Activated naive CD4-positive, alpha-beta T cell treated with anti-CD3 and anti-CD28 coated beads, Interleukin-2, amount 50 U/mL, for 16 hours (primary cell): Measurements from ENCODE around the gene MAMLD1.
"Not testable (repeated sequence)": the region's sequence is repeated elsewhere in the genome, so short reads cannot be mapped to it uniquely, and the experiment has no call there.

Source experiments
- DNase-seq: peaks from one replicate; pipeline ENCODE4 v3.0.0-alpha.2; 2020

Gene MAMLD1

DNA sequence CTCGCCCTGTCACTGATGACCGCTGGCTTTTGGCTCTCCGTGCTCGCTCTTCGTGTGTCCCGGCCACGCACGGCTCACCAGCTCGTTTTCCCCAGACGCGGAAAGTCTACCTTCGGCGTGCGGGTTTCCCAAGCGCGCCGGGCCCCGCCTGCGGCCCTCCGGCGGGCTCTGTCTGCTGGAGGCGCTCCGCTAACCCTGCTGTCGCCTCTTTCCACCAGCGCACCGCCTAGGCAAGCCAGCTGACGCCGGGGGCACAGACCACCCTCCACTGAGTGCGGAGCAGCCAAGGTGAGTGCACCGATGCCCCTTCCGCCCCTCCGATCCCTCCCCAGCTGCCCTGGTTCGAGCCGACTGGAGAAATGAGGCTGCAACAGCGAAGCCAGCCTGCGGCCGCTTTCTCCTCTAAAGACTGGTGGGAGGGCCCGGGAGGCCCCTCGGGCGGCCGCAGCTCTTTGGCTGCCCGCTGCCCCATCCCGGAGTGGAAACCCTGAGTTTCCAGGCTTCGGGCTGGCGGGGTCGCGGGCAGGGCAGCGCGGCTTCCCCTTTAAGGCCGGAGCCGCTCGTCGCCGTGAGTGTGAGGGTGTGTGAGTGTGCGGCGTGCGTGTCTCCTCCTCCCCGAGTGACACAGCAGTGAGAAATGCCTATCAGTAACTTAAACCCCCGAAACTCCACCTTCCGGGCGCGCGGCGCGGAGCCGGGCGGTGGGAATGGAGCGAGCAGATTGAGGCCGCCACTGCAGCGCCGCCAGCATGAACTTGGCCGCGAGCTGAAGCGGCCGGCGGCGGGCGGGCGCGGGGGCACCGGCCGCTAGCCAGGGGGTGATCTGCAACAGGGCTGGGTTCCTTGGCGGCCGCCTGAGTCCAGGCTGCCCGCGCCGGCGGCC lies at the start of gene MAMLD1:
Gene MAMLD1, plus strand, starts transcription at position 719 of the 883 bp plus-strand sequence. CDS start 82,200 bp downstream, outside the sequence.
- DNase-seq: peak; percentile 62

DNA sequence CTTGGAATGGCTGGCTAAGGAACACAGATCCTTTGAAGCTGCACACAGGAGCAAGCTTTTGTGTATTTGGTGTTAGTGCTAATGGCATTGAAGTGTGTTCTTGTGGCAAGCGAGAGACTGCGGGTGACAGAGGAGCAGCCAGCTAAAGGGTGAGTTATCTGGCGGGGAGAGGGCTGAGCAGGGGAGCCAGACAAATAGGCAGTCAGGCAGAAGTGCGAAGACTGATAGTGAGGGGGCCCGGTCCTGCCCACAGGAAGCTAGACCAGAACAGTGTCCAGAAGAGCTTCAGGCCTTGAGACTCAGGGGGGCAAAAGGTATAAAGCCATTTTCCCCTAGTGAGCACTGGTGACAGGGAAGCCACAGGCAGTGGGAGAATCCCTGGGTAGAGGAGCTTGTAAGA lies 49.6 kb upstream of the MAMLD1 start:
- DNase-seq: no peak

DNA sequence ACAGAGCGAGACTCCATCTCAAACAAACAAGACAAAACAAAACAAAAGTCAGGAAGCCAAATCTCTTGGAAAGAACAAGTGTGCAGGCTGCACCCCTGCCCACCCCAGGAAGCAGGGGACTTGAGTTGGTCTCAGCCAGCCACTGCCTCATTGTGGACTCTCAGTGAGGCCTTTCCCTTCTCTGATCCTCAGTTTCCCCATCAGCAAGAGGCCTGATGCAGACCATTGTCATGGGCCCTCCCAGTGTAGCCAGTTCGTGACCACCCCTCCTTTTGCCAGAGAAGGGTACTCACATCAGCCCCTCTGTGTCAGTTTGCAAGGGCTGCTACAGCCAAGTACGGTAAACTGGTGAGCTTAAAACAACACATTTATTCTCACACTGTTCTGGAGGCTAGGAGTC lies 48.9 kb upstream of the MAMLD1 start:
- no peak for DNase-seq

DNA sequence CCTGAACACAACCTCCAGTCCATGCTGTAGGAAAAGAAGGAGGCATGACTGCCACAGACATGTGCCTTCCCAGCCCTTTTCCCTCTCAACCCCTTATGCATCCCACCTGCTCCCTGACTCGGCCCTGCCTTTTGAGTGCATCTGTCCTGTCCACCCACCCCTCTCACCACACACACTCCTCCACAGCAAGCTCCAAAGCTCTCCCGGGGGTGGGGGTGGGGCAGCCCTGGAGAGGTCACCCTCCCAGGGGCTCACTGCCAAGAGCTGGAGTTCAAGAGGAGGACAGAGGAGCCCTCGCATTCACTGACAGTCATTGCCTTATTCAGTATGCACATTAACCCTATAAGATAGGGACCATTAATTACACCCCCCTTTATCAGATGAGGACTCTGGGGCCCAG lies 46.6 kb upstream of the MAMLD1 start:
- no peak for DNase-seq

- DNase-seq: no peak
Observed at GRCh38 chrX:150323020-150323419, 40.1 kb upstream of the MAMLD1 start.

- DNase-seq: no peak
Observed at GRCh38 chrX:150324035-150324728, 38.9 kb upstream of the MAMLD1 start.

- no peak for DNase-seq
Observed at GRCh38 chrX:150324919-150325318, 38.2 kb upstream of the MAMLD1 start.

DNA sequence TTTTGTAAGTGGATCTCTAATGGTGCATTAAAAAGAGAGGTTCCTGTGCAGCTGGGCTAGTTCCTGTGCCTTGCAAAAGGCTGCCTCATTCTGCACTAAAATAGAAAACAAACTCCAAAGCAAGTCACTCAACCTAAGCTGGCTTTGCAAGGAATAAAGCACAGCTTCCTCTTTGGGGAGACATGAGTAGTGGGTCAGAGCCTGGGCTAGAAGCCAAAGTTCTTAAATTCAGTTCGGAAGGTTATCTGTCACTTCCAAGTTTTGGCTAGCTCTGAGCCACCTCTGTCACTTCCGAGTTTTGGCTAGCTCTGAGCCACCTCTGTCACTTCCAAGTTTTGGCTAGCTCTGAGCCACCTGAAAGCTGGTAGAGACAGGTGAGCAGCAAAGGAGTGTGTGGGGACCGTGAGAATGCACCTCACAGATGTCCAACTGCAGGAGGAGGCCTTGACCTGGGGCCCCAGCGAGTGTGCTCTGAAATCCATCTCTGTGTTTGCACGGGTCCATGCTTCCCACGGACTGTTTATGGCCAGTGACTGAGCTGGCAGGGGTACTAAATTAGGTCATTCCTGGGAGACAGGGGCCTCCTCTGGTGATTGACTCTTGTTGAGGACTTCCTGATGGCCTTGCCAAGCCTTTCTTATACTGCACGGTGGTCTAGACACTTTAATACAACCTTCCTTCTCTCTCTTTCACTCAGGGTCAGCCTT lies 36.4 kb upstream of the MAMLD1 start:
- no peak for DNase-seq

DNA sequence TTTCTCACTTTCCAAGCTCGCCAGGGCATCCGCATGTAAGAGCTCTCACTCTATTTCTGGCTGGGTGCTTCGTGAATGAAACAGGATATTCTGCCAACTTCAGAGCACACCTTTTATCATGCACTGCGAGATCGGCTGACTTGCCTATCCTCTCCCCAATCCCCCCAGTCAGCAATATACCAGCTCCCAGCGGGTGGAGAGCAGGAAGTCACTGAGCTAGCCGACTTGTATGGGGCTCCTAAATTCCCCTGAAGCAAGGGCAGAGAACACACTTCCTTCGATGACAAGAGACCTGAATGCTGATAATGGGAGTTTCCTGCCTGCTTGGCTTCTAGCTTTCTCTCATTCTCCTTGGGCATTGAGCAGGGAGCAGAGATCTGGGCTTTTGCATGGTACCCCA lies 33.8 kb upstream of the MAMLD1 start:
- no peak for DNase-seq

GRCh38 chrX:150329868-150330267 lies 33.2 kb upstream of the MAMLD1 start:
- no peak for DNase-seq

- no peak for DNase-seq
Observed at GRCh38 chrX:150332023-150332422, 31.1 kb upstream of the MAMLD1 start.

DNA sequence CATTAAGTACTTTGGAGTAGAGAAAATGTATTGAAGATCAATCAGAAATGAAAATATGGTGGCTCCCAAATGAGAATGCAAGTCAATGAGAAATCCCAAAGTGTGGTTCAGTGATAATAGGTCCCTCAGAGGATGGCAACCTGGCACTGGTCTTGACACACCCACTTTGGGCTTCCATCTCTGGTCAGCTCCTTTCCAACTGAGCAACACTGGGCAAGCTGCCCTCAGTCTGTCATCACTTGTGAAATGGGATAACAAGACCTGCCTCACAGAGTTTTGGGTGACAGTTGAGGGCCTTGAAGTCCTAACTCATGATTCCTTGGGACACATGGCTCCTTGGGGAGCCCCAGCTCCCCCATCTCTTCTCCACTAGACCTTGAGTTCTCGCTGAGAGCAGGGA lies 29.0 kb upstream of the MAMLD1 start:
- no peak for DNase-seq

GRCh38 chrX:150334981-150335380 lies 28.1 kb upstream of the MAMLD1 start:
- no peak for DNase-seq

DNA sequence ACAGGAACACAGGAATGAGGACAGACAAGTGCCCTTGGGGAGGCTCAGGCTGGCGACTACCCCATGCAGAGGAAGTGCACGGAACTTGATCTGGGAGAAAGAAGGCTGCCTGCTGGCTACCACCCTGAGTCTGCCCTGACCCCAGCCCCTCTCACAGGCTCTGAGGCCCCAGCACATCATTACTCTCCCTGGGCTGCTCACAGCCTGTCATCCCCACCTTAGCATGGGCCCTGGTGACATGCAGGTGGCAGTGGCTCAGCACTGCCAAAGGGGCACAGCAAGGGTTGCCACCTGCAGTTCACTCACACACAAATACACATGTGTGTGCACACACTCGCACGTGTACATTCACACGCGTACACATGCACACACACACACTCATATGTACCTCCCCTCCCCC lies 26.1 kb upstream of the MAMLD1 start:
- no peak for DNase-seq

DNA sequence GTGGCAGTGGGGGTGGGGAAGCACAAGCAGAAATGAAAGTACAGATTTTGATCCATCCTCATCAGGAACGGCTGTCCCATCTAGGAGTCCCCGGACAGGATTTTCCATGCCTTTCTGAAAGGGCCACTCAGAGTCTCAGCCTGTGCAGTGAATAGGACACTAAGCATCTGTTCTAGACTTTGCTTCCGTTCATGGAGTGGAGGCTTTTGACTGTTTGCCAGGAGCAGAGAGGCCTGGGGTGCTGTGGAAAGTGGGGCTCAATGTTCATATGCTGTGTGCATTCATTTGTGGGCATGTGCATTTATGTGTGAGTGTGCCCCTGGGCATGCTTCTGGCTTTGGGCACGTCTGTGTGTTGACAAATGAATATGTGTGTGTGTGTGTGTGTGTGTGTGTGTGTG lies 25.6 kb upstream of the MAMLD1 start:
- no peak for DNase-seq

GRCh38 chrX:150338615-150339014 lies 24.5 kb upstream of the MAMLD1 start:
- no peak for DNase-seq

DNA sequence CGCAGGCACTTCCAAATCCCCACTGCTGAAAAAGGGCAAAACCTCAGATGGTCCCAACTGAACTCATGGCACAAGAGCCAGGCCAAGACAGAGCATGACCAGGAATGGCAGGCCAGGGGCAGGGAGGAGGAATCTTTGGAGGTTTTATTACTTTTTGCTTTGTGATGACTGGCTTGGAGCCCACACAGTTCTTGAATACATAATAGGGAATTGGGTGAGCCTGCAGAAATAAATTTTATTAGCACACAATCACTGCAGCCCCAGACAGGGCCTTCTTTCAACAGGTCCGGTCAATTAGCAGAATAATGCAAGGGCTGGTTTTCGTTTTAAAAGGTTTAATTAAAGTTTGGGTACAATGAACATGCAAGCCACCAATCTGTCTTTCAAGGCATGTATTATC lies 23.4 kb upstream of the MAMLD1 start:
- DNase-seq: no peak

DNA sequence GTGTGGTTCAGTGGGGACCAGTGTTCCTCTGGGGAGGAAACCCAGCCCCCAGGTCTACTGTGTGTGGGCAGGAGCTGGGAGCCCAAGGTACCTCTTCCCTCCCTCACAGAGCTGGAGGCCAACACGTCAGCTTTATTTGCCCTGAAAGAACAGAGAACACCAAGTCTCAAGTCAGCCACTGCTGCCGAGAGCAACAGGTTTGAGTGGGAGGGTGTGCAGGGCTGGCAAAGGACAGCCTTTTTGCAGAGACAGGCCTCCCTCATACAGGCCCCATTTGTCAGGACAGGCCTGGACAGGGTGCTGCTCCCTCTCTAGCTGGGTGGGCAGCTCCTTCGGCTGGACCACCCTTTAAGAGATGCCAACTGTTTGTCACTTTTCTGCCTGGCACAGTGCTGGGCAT lies 22.8 kb upstream of the MAMLD1 start:
- not testable (repeated sequence) for DNase-seq

DNA sequence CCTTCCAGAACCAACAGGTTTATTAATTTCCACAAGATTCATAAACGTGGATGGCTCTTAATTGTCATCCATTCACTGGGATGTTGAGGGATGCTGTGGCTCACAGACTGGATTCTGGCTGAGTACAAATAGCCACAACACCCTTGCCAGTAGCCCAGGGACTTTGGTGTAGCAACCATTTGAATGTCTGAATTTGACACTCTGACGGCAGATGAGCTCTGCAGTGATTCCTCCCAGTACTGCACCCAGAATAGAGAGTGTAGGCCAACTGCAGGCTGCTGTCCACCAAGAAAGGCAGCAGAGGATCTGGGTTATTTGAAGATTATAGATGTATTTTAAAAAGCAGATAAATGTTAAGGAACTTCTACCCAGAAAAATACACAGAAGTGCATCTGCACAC lies 15.6 kb upstream of the MAMLD1 start:
- DNase-seq: no peak

DNA sequence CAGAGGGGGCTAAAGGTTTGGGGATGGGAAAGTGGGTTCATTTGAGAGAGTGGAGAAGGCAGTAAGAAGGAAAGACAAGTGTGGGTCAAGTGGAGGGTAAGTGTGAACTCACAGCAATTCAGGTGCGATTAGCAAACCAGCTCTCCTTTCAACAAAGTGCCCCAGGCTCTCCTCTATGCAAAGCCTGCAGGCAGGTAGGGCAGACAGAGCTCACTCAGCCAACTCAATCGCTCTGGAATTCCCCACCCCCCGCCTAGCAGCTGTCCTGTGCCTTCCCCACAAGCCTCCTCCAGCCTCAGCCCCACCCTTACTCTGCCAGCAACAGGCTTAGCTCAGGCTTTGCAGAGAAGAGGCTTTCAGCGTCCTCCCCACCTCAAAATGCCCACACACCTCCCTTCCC lies 14.8 kb upstream of the MAMLD1 start:
- DNase-seq: no peak

GRCh38 chrX:150352114-150352513 lies 11.0 kb upstream of the MAMLD1 start:
- no peak for DNase-seq

- DNase-seq: no peak
Observed at GRCh38 chrX:150352581-150352980, 10.5 kb upstream of the MAMLD1 start.

DNA sequence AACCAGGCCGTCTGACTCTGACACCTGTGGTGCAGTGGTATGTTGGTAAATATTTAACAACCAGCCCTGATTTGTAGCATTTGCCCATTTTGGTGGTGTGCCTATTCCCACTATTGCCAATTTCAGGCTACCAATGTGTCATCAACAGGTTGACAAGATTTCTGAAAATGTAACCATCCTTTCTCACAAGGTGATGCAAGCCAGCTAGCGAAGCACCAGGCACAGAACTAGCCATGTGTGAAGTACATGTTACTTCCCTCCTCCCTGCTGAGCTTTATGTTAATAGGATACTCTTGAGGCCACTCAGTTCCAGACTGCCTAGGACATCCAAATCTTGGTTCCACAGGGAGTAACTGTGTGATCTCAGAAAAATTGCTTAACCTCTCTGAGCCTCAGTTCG lies 7.2 kb upstream of the MAMLD1 start:
- DNase-seq: no peak

DNA sequence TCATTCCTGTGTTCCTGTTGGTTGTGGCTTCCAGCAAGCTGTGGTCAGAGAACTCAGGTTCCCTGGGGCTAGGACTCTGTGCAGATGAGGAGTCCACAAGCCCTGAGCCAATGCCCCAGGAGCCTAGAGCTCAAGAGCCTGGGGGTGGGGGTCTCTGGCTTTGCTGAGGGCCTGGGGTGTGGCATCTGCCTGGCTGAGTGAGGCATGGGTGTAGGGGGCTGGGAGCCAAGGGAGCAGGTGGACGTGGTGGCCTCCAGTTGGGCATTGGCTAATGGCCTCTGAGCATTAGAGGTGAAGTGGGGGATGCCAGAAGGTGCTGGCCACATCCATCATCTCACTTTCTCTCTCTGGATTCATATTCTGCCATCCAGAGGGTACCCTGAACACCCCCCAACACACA lies 5.3 kb upstream of the MAMLD1 start:
- no peak for DNase-seq
